Fibroblast of skin of scalp (primary cell): ENCODE data around the gene KBTBD8. TPM values are rescaled to one million over a fixed set of nuclear protein-coding genes. Genes with fewer than 3 reads are reported as not detected.

ENCODE experiments used
- DNase-seq: peaks from one replicate; pipeline ENCODE4 v3.0.0-alpha.2; 2013
- polyA plus RNA-seq, 2 experiments: library from polyadenylated mRNA; unstranded; fragments of 120-200 nt; gene quantifications; one replicate each; pipeline ENCODE4 v1.2.1, GENCODE V29; 2013; ENCODE audit not compliant: insufficient read length in 2 of 2

Gene KBTBD8, protein sequence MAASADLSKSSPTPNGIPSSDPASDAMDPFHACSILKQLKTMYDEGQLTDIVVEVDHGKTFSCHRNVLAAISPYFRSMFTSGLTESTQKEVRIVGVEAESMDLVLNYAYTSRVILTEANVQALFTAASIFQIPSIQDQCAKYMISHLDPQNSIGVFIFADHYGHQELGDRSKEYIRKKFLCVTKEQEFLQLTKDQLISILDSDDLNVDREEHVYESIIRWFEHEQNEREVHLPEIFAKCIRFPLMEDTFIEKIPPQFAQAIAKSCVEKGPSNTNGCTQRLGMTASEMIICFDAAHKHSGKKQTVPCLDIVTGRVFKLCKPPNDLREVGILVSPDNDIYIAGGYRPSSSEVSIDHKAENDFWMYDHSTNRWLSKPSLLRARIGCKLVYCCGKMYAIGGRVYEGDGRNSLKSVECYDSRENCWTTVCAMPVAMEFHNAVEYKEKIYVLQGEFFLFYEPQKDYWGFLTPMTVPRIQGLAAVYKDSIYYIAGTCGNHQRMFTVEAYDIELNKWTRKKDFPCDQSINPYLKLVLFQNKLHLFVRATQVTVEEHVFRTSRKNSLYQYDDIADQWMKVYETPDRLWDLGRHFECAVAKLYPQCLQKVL
- 0.96 TPM for polyA plus RNA-seq (2013, experiment 1 of 2; ENCODE audit: insufficient read length)
- 1.3 TPM for polyA plus RNA-seq (2013, experiment 2 of 2; ENCODE audit: insufficient read length)

DNA sequence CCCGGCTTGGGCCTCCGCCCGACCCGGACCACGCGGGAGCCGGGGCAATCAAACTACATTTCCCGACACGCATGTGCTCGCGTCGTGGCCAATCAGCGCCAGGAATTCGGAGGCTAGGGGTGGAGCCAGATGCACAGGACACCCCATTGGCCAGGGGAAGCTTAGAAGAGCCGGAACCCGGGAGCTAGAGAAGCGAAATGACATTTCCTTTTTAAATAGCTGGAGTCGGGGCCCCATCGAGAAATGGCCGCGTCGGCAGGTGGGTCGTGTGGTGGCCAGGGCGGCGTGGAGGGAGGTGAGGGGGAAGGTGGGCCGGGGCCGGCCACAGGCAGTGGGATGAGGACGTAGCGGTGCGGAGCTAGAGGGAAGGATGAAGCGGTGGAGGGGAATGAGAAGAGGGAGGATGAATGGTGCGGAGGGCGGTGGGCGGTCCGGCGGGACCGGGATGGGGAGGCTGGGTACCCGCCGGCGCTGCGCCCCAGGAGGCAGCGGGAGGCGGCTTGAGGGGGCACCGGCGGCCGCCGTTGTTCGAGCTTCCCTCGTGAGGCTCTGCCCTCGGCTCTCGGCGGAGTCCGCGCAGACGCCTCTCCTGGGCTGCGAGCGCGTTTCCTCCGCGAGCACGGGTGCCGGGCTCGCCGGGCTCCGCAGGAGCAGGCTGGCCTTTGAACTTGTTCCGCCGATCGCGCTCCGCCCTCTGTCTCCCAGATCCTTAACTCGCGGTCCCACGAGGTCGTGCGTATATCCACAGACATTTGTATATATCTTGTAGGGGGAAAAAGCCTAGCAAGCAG, at the start of gene KBTBD8:
Gene KBTBD8 (plus strand): TSS at position 195 of the 791 bp plus-strand sequence. CDS start 49 bp downstream, at position 244.
- peak; percentile 99 for DNase-seq

DNA sequence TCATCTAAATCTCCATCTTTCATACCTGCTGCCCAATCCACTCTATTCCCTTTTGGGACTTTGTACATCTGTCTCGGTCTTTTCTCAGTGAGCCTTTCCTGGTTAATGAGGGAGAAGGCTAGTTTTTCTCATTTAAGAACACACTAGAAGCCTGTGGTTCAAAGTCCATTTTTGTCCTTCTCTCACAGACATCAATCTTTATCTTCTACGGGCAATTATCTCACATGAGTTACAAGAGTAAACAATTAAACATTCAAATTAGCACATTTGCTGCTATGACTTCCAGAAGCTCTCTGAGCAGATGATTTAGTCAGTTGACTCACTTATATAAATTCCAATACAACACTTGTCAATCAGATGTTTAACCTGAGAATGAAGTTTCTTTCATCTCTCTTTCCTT, 49.3 kb upstream of the KBTBD8 start:
- DNase-seq: no peak

DNA sequence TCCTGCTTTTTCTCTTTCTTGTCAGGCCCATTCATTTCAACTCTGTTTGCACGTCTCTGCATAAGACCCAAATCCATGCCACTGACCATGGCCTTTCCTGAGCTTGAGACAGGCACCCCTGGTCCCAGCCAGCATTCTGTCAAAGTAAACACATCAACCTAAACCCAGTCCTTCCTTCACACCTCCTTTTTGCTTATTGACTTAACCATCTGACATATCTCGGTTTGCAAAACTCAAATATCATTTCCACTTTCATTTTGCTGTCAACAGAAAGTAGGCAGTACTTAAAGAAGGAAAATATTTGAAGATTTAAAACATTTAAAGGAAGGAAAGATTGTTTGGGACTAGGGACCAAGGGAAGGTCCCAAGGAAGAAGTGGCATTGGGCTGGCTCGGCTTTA, 48.2 kb upstream of the KBTBD8 start:
- no peak for DNase-seq

DNA sequence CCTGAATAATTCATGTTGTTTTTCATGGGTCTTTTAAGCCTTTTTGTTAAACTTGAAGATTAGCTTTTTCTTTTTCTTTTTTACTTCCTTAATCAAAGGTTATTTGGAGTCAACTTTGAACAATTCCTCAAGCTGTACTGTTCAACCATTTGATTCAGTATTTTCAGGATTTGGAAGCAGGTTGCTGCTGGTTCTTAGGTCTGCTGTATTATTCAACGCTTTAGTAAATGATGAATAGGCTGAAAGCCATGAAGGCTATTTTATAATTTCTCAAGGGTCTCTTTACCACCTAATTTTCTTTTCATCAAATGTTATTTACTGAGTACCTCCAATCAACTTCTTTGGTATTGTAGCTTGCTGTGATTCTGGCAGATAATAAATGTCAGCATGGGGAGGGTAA, 45.8 kb upstream of the KBTBD8 start:
- no peak for DNase-seq

DNA sequence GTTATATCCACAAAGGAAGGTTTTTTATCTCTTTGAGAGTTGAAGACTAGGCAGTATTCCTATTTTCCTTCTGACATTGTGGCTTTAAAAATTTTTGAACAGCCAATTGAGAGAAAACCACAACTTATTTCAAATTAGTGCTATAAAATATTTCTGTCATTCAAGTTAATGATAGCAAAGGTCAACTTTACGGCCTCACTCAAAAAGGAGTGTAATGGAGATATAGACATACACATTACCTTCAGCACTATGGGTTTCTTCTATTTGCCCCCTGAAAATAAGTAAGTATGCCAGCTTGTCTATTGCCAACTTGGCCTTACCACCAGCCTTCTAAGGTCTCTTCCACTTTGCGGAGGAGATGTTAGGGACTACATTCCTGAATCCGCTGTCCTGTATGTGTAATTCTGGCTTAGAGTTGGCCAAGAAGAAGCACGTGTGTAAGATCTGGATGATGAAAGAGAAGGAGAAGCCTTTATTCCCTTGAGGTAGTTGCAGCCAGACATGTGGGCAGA, 44.1 kb upstream of the KBTBD8 start:
- DNase-seq: no peak

DNA sequence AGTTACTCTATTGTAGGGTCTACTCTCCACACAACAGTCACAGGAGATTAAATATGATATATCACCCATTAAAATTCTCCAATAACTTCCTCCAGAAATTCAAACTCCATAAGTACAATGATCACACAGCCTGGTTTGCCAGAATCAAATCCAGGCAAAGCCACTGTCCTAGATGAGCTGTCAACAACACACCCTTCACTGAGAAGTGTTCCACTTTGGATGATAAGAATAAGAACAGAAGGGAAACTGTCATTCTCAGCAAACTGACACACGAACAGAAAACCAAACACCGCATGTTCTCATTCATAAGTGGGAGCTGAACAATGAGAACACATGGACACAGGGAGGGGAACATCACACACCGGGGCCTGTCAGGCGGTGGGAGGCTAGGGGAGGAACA, 41.4 kb upstream of the KBTBD8 start:
- no peak for DNase-seq

DNA sequence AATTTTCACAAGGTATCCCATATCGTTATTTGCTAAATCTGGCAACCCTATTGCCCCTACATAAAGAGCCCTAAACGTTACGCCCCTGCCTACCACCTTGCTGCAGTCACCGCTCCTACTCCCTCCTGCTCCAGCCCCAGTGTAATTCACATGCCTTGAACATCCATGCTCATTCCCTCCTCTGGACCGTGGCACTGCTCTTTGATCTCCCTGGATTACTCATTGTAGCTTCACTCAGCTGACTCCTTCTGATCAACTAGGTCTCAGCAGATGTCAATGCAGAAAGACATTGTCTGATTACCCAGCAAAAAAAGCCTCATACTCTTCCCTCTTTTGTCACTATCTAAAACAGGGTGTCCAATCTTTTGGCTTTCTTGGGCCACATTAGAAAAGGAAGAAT, 40.7 kb upstream of the KBTBD8 start:
- no peak for DNase-seq

DNA sequence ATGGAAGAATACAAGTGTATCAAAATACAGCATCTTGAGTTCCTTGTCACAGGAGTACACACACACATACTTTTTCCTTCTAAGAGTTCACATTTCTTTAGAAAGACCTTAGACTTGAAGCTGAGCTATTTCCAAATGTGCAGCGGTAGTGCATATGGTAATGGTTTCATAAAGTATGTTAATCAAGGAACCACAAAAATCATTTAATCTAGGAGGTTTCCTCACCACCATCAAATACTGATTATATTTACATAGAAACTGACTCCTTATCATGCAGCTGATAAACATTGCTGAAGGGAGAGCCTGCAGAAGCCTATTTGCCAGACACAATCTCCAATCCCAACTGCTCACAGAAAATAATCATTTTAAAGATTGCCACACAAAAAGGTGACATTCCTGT, 40.0 kb upstream of the KBTBD8 start:
- DNase-seq: no peak

DNA sequence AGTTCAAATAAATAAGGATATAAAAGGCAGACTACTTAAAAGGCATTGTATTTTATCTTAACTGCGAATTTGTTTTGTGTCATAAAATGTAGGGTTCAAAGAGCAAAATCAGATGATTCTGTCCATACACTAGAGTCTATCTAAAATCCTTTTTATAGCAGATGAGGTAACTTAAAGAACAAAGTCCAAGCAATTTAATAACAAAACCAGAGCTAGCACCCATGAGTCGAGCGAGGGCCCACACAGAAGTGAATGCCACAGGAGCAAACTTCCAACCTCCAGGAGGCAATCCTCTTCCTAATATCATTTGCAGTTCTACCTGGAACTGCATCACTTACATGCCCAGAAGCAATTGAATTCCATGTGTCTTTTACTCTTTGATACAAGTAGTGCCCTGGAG, 35.4 kb upstream of the KBTBD8 start:
- no peak for DNase-seq

DNA sequence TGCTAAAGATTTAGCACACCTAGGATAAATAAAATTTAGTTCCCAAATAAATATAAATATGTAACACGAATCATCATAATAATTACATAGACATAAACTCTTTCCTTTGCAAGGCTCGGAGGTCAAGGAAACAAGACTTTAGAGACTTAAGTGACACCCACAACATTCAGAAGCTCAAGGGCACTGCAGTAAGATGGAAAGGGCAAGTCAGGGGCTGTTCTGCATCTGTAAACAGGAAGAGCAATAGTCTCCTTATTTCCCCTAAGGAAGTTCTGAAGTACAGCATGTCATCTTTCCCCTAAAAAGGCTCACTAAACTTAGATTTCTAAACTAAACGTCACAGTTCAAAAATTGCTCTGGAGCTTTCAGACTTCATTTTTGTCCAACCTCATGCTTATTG, 26.9 kb upstream of the KBTBD8 start:
- no peak for DNase-seq

DNA sequence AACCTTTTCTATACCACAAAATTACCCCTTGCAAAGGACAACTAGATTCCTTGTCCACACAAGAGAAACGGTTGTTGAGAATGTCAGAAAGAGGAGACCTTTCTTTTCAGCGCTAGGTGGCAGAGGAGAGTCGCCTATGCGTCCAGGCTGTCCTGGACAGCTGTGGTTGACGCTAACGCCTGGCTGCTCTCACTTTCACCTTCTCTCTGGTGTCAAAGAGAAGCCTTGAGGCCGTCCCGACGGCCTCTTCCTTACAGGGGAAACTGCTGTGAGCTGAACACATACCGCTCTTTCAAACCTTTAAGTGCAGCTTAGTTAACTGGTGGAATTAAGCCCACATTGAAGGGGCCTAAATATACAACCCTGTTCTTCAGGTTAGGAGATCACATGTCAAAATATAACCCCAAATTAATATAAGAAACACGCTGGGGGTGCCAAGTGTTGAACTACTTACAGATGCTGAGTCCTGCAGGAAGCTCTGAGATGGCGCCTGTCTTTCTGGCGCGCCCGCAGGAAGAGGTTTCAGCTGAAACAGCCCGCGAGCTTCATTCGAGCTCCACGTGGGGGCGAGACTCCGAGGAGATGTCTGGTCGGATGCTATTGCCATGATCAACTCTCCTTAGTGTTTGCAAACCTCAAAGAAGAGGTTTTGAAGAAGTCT, 26.1 kb upstream of the KBTBD8 start:
- peak; percentile 70 for DNase-seq

DNA sequence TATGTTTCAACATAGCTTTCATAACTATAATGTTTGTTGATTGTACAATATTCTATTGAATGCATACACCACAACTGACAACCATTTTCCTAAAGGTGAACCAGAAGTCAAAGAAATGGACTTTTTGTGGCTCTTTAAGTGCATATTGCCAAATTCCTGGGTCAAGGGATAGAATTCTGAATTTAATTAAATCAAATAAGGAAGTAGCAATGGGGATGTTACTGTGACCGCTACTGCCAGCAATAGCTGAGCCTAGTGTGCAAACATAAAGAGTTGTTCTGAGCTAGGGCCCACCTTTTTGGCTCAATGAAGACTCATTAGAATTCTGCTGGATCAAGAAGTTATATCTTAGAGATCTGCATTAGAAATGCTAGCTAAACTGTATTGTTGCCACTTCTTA, 17.3 kb upstream of the KBTBD8 start:
- no peak for DNase-seq

DNA sequence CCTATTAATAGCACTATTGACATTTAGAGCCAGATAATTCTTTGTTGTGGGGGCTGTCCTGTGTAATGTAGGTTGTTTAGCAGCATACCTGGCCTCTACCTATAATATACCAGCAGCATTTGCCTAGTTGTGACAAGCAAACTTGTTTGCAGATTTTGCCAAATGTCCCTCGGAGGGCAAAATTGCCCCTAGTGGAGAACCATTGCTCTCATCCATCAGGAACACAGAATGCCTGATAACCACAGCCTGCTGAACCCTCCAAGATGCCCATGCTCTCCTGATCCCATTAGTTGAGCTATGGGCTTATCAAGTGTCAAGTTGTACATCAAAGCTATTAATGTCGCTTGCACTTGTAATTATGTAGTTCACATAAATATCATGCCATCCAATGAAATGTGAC, 15.0 kb upstream of the KBTBD8 start:
- no peak for DNase-seq

DNA sequence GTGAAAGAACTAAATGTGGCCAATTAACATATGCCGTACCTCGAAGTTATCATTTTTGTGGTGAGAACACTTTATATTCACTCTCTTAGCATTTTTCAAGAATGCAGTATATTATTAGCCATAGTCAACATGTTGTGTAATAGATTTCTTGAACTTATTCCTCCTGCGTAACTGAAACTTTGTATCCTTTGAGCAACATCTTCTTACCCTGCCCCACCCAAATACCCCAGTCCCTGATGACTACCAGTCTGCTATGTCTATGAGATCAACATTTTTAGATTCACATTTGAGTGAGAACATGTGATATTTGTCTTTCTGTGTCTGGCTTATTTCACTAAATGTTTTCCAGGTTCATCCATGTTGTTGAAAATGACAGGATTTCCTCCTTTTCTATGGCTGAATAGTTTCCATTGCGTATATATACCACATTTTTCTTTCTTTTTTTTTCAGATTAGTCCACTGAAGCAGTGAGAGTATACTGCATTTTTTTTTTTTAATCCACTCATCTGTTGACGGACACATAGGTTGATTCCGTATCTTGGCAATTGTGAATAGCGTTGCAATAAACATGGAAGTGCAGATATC, 12.7 kb upstream of the KBTBD8 start:
- DNase-seq: no peak

DNA sequence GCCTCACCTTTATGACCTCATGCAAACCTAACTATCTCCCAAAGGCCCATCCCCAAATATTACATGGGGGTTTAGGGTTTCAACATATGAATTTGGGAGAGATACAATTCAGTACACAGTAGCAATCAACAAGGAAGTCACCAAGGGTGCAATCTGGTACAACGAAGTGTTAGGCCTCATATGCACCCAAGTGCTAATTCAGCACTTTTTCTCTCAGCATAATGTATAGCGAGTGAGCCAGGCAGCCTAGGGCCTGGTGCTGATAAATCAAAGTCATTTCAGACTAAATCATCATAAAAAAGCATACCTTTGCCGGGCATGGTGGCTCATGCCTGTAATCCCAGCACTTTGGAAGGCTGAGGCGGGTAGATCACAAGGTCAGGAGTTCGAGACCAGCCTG, 11.7 kb upstream of the KBTBD8 start:
- DNase-seq: no peak

DNA sequence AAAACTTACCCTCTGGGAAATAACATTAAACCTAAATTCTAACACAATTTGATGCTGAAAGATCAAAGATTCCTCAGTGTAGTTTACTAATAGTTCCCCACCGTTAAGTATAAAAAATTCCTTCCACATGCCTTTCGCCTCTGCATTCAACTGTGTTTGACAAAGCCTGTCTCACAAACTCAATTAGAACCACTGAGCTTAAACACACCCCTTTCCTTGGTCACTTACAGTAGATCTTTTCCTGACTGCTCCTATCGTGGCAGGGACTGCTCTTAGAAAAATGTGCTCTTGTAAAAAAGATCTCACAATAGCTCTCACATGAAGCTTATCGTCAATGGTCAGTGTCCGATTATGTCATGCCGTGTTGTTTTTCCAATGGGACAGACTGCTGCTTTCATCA, 8.9 kb upstream of the KBTBD8 start:
- DNase-seq: no peak

DNA sequence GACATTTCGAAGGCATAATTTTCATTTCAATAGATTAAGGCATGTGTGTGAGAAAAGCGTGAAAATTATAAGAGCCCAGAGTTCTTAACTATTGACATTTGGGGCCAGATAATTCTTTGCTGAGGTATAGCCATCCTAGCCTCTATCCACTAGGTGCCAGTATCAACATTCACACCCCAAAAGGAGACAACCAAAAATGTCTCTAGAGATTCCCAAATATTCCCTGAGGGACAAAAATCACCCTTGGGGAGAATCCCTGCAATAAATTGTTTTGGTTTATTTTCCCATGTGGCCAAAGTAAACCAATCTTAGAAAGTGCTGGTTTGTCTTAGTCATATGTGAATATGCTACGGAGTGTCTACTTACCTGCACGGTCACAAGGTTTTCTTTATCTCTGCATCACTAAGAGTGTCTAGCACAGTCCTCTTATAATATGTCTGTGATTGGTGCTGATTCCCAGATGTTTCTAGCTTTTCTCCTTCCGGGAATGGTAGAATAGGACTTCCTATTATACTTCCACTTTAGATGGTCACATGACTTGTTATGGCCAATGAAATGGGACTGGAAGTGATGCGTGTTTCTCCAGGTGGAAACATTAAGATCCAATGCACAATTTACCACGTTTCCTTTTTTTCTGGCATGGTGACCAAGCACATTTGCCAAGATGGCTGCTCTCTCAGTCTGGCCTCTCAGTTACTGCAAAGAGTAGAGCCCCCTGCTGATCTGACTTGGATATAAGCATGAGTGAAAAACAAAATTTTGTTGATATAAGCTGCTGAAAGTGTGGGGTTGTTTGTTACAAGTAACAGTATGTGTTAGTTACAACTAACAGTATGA, 8.0 kb upstream of the KBTBD8 start:
- no peak for DNase-seq

DNA sequence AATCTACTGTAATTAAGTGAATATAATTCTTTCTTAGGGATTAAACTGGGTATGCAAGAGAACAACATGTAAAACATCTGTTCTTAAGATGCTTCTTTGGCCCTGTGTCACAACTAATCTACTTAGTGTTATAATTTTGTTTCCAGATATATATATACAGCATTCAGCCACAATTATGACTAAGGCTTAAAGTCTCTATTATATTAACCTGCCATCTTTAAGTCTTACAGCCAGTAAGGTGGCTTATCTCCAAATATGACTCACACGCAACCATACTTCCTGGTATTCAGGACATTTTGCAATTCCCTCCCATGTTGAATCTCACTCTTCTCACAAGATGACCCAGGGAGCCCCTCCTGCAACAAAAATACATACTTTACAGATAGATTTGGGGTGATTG, 6.6 kb upstream of the KBTBD8 start:
- DNase-seq: peak; percentile 32

DNA sequence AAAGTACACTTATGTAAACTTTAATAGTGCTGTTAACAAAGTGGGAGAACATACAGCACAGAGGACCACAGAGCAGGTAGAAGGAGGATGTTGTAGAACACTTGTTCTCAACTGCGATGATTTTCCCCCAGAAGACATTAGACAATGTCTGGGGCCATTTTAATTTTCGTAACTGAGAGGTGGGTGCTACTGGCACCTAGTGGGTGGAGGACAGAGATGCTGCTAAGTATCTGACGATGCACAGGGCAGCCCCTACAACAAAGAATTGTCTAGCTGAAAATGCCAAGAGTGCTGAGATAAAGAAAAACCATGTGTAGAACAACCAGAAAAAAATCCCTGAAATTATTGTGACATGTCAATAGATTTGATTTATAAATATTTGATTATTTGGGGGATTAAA, 5.0 kb upstream of the KBTBD8 start:
- DNase-seq: no peak

DNA sequence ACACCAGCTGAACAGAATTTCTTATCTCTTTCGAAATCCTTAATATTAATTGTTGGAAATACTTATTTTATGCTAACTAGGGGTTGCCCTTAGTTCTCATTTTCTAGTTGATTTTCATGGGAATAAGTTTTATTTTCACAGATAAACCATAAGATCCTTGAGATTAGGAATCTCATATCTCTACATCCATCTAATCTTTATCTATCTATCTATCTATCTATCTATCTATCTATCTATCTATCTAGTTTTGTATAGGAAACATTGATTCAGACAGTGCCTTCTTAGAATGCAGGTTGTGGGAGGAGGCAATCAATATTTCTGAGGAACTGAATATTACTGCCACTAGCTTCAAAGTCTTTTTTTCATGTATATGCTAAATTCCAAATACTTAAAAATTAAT, 3.5 kb upstream of the KBTBD8 start:
- no peak for DNase-seq

DNA sequence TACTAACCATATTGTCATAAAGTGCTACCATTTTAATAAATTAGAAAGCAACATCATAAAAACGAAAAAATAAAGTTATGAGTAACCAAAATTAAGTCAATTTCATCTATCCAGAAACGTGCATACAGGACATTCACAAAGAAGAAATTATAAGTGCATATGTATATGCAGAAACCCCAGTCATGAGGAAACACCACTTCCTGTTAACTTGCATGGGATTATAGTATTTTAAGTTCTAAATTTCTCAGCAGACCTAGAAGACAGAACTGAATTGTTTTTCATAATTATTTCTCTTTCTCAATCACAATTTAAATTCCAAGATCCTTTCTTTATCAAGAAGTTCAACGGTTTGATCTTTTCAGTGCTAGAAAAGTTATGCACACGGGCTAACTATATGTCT, 1.4 kb upstream of the KBTBD8 start:
- no peak for DNase-seq
